GM19193 (cell line): ENCODE measurements around the gene ASAP2.

Experiments used
- POLR2A ChIP-seq: IDR thresholded peaks from 4 replicates; pipeline ENCODE4 v1.6.1; 2011; ENCODE audit not compliant: insufficient read depth, insufficient read length; ENCODE audit errors: extremely low read depth

Gene ASAP2

DNA sequence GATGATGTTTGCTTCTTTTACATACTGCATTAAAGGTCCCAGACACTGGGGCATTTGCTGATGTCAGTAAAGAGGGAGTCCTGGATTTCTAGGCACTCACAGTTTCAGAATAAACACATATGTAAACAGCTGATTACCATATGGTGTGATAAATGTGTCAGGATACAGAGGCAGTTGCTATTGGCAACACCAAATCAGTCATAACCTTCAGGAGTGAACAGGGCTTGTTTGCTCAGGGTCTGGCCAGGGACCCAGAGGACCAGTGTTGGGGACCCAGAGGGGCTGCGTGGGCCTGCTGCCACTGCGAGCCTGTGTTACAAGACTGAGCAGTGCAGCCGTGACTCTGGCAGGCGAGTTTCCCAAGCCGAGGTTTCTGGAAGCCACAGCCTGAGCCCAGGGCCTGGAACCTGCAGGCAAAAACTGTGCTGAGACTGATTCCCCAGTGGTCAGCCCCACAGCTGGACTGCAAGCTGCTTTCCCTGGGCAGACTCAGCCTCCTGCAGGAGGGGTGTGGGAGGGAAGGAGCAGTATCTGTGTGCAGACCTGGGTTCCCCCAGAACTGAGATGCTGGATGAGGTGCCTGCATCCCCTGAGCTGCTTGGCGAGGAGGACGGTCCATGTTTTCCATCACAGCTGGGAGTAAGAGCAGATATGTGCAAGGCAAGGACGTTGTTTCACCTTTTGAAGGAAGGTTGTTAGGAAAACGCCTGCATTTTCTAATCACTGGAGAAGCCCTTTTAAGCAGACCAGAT, 23.6 kb downstream of the ASAP2 start:
- no peak for TF ChIP-seq POLR2A

- no peak for TF ChIP-seq POLR2A
Observed at GRCh38 chr2:9230881-9231280, 24.3 kb downstream of the ASAP2 start.

DNA sequence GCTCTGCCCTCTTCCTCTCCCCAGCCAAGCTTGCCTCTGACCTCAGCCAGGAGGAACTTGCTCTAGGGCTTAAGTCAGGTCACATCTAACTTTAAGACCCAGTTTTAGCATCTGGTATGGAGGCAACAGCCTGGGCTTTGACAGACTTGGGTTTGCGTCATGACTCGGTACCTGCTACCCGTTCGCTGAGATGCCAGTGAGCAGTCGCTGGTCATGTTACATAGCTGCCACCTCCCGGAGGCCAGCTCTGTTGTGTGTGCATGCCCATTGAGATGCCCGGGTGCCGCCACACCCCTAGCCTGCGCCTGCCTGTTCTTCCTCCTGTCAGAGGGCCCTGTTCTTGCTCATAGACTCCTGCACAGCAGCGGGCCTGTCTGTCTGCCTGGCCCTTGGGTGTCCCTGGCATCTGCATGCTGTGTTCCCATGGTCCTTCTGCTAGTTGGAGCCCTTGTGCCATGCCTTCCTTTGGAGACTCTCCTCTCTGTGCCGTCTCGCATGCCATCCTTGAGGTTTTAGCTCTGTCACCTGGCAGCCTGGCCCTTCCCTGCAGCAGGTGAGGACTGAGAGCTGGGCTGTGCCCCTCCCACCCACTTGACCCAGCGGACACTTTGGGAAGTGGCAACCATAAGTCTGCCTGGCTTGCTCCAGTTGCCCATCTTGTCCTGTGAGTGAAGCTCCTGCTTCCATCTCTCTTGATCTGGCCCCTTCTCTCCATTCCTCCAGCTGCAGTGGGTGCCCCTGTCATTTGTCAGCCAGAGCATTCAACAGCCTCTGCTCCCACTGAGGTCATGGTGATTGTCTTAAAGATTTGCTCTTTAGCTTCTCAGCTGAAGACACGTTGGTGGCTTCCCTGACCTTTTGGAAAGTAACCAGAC, 24.9 kb downstream of the ASAP2 start:
- TF ChIP-seq POLR2A, result no peak

DNA sequence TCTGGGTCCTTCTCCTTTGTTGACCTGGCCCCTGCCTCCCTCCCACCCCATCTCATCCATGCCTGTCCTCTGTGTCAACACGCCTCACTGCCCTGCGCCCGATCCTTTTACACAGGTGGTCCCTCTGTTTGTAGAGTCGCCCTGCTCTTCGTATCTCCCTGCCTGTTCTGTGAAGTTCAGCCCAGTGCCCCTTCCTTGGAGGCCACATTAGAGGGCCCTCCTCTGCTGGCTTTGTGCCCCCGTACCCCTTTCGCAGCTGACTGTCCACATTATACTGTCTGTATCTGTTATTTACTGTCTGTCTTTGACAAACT, 25.5 kb downstream of the ASAP2 start:
- TF ChIP-seq POLR2A, result no peak

GRCh38 chr2:9232886-9233285, 26.3 kb downstream of the ASAP2 start:
- TF ChIP-seq POLR2A, result no peak

GRCh38 chr2:9234680-9235146, 28.1 kb downstream of the ASAP2 start:
- no peak for TF ChIP-seq POLR2A

- TF ChIP-seq POLR2A, result no peak
Observed at GRCh38 chr2:9235147-9236044, 28.8 kb downstream of the ASAP2 start.

DNA sequence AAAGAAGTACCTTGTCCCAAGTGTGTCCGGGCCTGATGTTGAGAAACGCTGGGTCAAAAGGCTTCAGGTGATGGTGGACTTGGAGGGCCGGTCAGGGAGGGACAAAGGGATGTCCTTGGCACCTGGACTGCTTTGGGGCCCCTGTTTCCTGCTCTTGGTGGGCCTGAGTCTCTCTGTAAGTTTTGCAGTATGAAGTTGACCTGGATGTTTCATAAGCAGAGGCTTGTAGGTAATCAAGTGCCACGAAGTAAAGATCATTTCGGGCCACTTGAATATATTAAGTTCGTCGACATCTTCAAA, 29.4 kb downstream of the ASAP2 start:
- no peak for TF ChIP-seq POLR2A

GRCh38 chr2:9236867-9237266, 30.3 kb downstream of the ASAP2 start:
- no peak for TF ChIP-seq POLR2A

- TF ChIP-seq POLR2A, result no peak
Observed at GRCh38 chr2:9237831-9238230, 31.2 kb downstream of the ASAP2 start.

DNA sequence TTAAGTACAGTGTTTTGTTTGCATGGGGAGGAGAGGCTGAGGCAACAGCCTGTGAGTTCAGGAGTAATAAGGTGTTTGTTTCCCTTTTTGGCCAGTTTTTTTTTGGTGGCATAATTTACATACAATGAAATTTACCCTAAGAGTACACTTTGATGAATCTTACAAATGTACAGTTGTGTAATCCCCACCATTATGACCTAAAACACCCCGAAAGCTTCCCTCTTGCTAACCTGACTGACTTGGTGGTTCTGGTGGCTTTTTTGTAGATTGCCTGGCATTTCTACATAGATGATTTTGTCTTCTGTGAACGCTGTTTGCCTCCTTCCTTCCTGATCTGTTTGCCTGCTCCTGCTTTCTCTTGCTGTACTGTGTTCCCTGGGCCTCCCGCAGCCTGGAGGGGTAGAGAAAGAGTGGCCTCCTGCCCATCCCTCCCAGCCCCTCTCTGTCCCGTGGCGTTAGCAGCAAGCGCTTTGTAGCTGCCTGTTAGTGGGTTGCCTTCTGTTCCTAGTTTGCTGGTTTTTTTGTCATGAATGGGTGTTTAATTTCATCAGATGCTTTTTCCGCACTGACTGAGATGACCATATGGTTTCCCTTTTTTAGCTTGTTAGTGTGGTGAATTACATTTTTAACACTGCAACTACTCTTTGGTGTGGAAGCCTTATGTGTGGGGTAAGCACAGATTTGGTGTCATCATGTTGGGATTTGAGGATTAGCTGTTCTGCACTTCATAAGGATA, 32.1 kb downstream of the ASAP2 start:
- no peak for TF ChIP-seq POLR2A

DNA sequence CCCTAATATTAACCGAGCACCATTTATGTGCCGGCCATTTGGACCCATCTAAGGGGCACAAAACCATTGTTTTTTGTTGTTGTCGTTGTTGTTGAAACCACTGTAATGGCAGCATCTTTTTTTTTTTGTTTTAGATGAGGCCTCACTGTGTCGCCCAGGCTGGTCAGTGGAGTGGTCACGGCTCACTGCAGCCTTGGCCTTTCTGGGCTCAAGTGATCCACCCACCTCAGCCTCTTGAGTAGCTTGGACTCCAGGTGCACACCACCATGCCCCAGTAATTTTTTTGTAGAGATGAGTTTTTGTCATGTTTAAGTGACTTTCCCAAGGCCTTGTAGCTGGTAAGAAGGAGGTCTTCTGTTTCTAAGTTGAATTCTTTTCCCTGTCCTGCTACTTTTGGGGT, 33.0 kb downstream of the ASAP2 start:
- no peak for TF ChIP-seq POLR2A

GRCh38 chr2:9240745-9241144, 34.1 kb downstream of the ASAP2 start:
- TF ChIP-seq POLR2A, result no peak

DNA sequence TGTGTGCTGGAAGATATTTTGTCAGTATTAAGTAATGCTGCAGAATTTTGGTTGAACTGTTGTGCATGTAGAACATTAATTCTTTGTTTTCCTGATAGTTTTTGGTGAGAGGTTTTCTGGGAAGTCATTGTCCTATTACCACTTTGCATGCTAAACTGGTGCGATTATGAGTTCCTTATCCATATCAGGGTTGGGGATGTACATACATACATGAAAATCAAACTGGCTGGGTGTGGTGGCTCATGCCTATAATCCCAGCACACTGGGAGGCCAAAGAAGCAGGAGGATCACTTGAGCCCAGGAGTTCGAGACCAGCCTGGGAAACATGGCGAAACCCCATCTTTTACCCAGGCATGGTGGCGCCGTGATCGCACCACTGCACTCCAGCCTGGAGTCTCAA, 34.6 kb downstream of the ASAP2 start:
- TF ChIP-seq POLR2A, result no peak

- no peak for TF ChIP-seq POLR2A
Observed at GRCh38 chr2:9243357-9243756, 36.7 kb downstream of the ASAP2 start.
